Endodermal cell (in vitro differentiated cells): ENCODE data around the gene EML4. TPM values are rescaled to one million over a fixed set of nuclear protein-coding genes. Genes with fewer than 3 reads are reported as not detected.

Source experiments
- DNase-seq: peaks from one replicate; pipeline ENCODE4 v3.0.0-alpha.2; 2017
- H3K27ac ChIP-seq: 2 replicates; pipeline ENCODE4 v1.5.1; 2013; ENCODE audit warnings: mild to moderate bottlenecking, low read depth, low read length, moderate library complexity
- H3K27me3 ChIP-seq: 2 replicates; pipeline ENCODE4 v1.6.1; 2013; ENCODE audit warnings: mild to moderate bottlenecking, low read length, moderate library complexity; ENCODE audit not compliant: insufficient read depth, control insufficient read depth, poor library complexity, severe bottlenecking
- H3K36me3 ChIP-seq: 2 replicates; pipeline ENCODE4 v1.7.0; 2013; ENCODE audit warnings: mild to moderate bottlenecking, low read length, moderate library complexity; ENCODE audit not compliant: control insufficient read depth, insufficient read depth
- H3K4me1 ChIP-seq: one replicate; pipeline ENCODE4 v1.7.0; 2013; ENCODE audit warnings: low read length; ENCODE audit not compliant: control insufficient read depth, insufficient read depth
- H3K4me3 ChIP-seq: 2 replicates; pipeline ENCODE4 v1.5.1; 2013; ENCODE audit warnings: mild to moderate bottlenecking, low read length, moderate library complexity
- H3K9ac ChIP-seq: 2 replicates; pipeline ENCODE4 v1.6.1; 2013; ENCODE audit warnings: mild to moderate bottlenecking, low read length, moderate library complexity; ENCODE audit not compliant: poor library complexity, severe bottlenecking; ENCODE audit errors: extremely low read depth
- H3K9me3 ChIP-seq: 2 replicates; pipeline ENCODE4 v1.6.1; 2013; ENCODE audit warnings: mild to moderate bottlenecking, low read length, moderate library complexity; ENCODE audit not compliant: control insufficient read depth
- H3K27ac Mint-ChIP-seq: 2 replicates; pipeline ENCODE4 v1.8.0; 2020; ENCODE audit warnings: mixed read lengths
- H3K27me3 Mint-ChIP-seq: 2 replicates; pipeline ENCODE4 v1.8.0; 2021; ENCODE audit warnings: mild to moderate bottlenecking, mixed read lengths; ENCODE audit not compliant: insufficient read depth
- H3K36me3 Mint-ChIP-seq: 2 replicates; pipeline ENCODE4 v1.8.0; 2020; ENCODE audit warnings: low read depth, mixed read lengths
- H3K4me1 Mint-ChIP-seq: 2 replicates; pipeline ENCODE4 v1.8.0; 2020; ENCODE audit warnings: mixed read lengths
- H3K4me3 Mint-ChIP-seq: 2 replicates; pipeline ENCODE4 v1.8.0; 2020; ENCODE audit warnings: mild to moderate bottlenecking, moderate library complexity, mixed read lengths
- H3K9me3 Mint-ChIP-seq: 2 replicates; pipeline ENCODE4 v1.8.0; 2020; ENCODE audit warnings: mild to moderate bottlenecking, mixed read lengths
- WGBS, 2 experiments: methylation state at CpG; one replicate each; pipeline versions ENCODE4 v1.1.5 to v1.1.7; 2013; ENCODE audit warnings: missing lambda C conversion rate in 2 of 2, mixed read lengths in 1 of 2; ENCODE audit not compliant: insufficient coverage in 1 of 2, insufficient read length in 1 of 2; 5-methylcytosine and 5-hydroxymethylcytosine counted together
- total RNA-seq, 2 donors: library from RNA; stranded (reverse); fragmentation: NEBNext Ultra II Directional in 1 of 2; extraction: Animal tissue kit (Norgen Biotek cat#: 25700) in 1 of 2; gene quantifications; 2 replicates in 1 of 2; 3 replicates in 1 of 2; pipeline ENCODE4 v1.2.1, GENCODE V29; 2021
- TF ChIP-seq, protein P1 (sequence below): fragments of 200-600 bp; sonication (generic); conservative IDR thresholded peaks from 2 replicates; pipeline ENCODE4 v1.5.0; 2021; ENCODE audit warnings: antibody characterized with exemption, mild to moderate bottlenecking

Gene EML4
- total RNA-seq, 2 donors from 2014 or later, result 84.6 to 90.9 TPM

DNA sequence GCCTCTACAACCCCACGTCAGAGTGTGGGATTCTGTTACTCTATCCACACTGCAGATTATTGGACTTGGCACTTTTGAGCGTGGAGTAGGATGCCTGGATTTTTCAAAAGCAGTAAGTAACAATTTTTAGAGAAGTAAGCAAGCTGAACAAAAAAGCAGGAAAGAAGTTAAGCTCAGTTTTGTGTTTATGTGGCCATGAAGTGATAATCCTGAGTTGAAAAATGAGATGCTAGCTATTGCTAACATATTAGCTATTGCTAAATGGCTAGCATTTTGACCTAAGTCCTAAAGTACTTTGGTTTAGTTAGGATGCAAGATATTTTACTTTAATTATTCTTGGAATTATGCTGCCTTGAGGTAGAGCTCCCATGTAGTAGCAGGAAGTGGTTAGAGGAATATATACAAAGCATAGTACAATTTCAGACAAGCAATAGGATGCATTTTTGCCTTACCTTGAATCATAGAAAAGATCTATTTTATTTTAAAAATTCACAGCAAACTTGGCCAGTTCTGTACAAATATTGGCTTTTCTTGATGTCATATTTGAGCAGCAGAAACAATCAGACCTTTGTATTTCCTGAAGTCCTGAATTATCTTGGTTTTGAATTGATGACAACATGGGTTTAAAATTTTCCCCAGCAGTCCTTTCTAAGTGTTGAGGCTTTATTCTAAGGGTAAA is 117.3 kb downstream of the EML4 start:
- H3K27me3 Mint-ChIP-seq, result no peaks in the 10 kb centered on the region
- no peaks in the 10 kb centered on the region for H3K4me1 ChIP-seq
- H3K36me3 Mint-ChIP-seq, result peaks cover 40% of the 10 kb centered on the region
- no peak overlapping the region for H3K4me3 ChIP-seq
- H3K4me3 Mint-ChIP-seq, result no peak overlapping the region
- H3K27ac Mint-ChIP-seq, result no peak overlapping the region
- no peaks in the 10 kb centered on the region for H3K9me3 Mint-ChIP-seq
- TF ChIP-seq, protein P1, sequence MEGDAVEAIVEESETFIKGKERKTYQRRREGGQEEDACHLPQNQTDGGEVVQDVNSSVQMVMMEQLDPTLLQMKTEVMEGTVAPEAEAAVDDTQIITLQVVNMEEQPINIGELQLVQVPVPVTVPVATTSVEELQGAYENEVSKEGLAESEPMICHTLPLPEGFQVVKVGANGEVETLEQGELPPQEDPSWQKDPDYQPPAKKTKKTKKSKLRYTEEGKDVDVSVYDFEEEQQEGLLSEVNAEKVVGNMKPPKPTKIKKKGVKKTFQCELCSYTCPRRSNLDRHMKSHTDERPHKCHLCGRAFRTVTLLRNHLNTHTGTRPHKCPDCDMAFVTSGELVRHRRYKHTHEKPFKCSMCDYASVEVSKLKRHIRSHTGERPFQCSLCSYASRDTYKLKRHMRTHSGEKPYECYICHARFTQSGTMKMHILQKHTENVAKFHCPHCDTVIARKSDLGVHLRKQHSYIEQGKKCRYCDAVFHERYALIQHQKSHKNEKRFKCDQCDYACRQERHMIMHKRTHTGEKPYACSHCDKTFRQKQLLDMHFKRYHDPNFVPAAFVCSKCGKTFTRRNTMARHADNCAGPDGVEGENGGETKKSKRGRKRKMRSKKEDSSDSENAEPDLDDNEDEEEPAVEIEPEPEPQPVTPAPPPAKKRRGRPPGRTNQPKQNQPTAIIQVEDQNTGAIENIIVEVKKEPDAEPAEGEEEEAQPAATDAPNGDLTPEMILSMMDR, result no peak
- no peaks in the 10 kb centered on the region for H3K27me3 ChIP-seq
- H3K9ac ChIP-seq, result no peak overlapping the region
- no peaks in the 10 kb centered on the region for H3K4me1 Mint-ChIP-seq
- DNase-seq, result no peak
- no peaks in the 10 kb centered on the region for H3K9me3 ChIP-seq
- 100% methylated on average over 1 to 2 of the region's 2 CpGs for WGBS, 2 experiments
- no peak overlapping the region for H3K27ac ChIP-seq
- H3K36me3 ChIP-seq, result peaks cover 73% of the 10 kb centered on the region

DNA sequence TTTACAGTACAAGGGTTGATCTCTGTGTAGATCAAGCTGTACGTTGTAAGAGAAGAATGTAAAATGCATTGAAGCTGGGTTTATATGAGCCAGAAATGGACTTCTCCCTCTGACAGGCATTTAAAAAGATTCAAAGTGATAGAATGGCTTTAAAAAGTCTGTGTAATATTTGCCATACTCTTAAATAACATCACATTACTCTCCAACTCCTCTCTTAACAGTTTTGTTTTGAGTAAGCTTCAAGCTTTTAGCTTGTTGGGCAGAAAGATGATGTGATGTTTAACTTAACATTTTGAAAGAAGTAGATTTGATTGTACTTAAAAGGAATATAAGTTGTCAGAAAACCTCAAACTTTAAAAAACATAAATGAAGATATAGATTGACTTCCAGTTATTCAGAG is 119.7 kb downstream of the EML4 start:
- H3K27ac Mint-ChIP-seq, result no peak overlapping the region
- Histone ChIP-seq H3K9ac (no peak overlapping the region), H3K27me3 (no peaks in the 10 kb centered on the region), H3K4me1 (no peaks in the 10 kb centered on the region), H3K9me3 (no peaks in the 10 kb centered on the region), H3K36me3 (peaks cover 71% of the 10 kb centered on the region), H3K4me3 (no peak overlapping the region), H3K27ac (no peak overlapping the region)
- peaks cover 34% of the 10 kb centered on the region for H3K36me3 Mint-ChIP-seq
- 80 to 86% methylated on average over 1 of the region's 1 CpG for WGBS, 2 experiments
- DNase-seq, result no peak
- no peaks in the 10 kb centered on the region for H3K4me1 Mint-ChIP-seq
- no peaks in the 10 kb centered on the region for H3K9me3 Mint-ChIP-seq
- H3K4me3 Mint-ChIP-seq, result no peak overlapping the region
- no peaks in the 10 kb centered on the region for H3K27me3 Mint-ChIP-seq
- TF ChIP-seq, protein P1, result no peak

DNA sequence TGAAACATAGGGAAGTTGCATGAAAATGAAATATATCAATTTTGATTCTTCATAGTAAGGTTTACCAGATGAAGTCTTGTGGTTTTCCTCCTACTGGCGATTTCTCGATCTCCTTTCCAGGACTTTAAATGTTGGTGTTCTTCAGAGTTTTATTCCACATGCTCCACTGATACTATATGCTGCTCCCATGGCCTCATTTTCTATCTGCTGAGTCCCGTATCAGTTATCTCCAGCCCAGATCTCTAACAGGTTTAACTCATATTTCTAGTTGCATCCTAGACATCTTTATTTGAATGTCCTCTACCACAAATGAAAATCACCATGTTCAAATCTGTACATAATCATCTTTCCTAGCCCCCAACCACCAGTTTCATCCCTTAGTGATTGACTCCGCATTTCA is 120.1 kb downstream of the EML4 start:
- Mint-ChIP-seq H3K27ac (no peak overlapping the region), H3K4me3 (no peak overlapping the region), H3K4me1 (no peaks in the 10 kb centered on the region), H3K36me3 (peaks cover 34% of the 10 kb centered on the region), H3K9me3 (no peaks in the 10 kb centered on the region), H3K27me3 (no peaks in the 10 kb centered on the region)
- Histone ChIP-seq H3K27ac (no peak overlapping the region), H3K9ac (no peak overlapping the region), H3K27me3 (no peaks in the 10 kb centered on the region), H3K4me3 (no peak overlapping the region), H3K4me1 (no peaks in the 10 kb centered on the region), H3K9me3 (no peaks in the 10 kb centered on the region), H3K36me3 (peaks cover 71% of the 10 kb centered on the region)
- 92 to 95% methylated on average over 2 to 4 of the region's 4 CpGs for WGBS, 2 experiments
- TF ChIP-seq, protein P1, result no peak
- no peak for DNase-seq
